Lower leg skin (tissue), 3 donors: Measurements from ENCODE around the gene DSN1.

Source experiments
- CTCF ChIP-seq, 3 donors: fragments of 450-650 bp; IDR thresholded peaks; one replicate each; pipeline ENCODE4 v1.5.1; 2016; ENCODE audit warnings: antibody characterized with exemption in 3 of 3, mild to moderate bottlenecking in 3 of 3, moderate library complexity in 2 of 3
- POLR2A ChIP-seq, 2 donors: fragments of 450-650 bp; IDR thresholded peaks; one replicate each; pipeline ENCODE4 v1.6.1; 2016 to 2017; ENCODE audit warnings: antibody characterized with exemption in 2 of 2, mild to moderate bottlenecking in 1 of 2, moderate library complexity in 1 of 2

DNA sequence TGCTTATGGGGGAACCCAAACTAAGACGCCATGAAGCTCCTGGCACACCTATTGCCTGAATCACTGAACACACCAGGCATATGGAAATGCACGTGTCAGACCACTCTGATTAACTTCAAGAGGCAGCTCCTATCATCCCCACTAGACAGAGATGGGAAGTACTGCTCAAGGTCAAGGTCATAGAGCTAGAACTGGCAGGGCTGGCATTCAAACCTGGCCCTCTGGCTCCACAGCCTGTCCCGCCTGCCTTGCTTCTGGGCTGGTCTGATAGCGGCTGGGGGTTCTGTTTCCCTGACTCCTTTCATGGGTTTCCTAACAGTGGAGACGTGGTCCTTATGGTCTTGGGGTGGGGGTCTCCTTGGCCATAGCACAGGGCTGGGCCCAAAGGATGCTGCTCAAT lies 22.6 kb upstream of the DSN1 start:
- TF ChIP-seq CTCF (IDR thresholded peaks at IDR 0.05) (no peak), POLR2A (IDR thresholded peaks at IDR 0.05) (no peak)
